NCI-H748 (cell line): ENCODE measurements around the gene ADTRP.
"Not testable (repeated sequence)": the region's sequence is repeated elsewhere in the genome, so short reads cannot be mapped to it uniquely, and the experiment has no call there.

Experiments used
- DNase-seq: peaks from one replicate; lab custom pipeline; 2025; ENCODE audit not compliant: unreplicated experiment; lab: John Stamatoyannopoulos, UW

The ADTRP gene

DNA sequence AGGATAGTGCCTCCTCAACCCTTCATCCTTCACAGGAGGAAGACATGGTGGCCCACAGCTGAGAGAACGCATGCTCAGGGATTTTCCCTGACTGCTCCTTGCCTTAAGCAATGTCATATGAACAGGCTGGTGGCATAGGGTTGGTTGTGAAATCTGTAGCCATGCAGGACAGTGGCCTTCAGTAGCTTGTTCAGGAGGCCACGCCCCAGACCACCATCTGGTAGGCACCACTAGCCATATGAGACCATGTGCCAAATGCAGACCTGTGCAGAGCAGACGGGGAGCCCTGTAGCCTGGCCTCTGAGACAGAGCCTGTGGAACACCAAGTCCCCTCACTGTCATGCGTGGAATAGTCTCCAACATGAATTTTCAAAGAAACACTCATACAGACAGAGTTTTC lies 76.5 kb downstream of the ADTRP start:
- no peak for DNase-seq

DNA sequence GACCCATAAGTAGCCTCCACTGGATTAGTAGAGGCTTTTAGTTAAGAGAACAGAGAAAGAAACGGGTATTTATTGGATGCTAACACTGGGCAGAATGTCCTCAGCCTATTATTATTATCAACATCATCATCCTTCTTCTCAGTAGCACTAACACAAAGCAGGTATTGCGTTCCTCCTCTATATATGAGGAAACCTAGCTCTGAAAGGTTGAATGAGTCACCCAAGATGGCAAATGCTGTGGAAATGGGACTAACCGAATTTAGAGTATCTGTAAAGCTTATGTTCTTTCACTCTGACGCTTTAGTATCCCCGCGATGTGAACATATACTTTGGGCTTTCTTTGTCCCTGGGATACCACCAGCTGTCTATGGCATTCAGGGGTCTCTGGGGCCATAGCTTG lies 77.0 kb downstream of the ADTRP start:
- no peak for DNase-seq

DNA sequence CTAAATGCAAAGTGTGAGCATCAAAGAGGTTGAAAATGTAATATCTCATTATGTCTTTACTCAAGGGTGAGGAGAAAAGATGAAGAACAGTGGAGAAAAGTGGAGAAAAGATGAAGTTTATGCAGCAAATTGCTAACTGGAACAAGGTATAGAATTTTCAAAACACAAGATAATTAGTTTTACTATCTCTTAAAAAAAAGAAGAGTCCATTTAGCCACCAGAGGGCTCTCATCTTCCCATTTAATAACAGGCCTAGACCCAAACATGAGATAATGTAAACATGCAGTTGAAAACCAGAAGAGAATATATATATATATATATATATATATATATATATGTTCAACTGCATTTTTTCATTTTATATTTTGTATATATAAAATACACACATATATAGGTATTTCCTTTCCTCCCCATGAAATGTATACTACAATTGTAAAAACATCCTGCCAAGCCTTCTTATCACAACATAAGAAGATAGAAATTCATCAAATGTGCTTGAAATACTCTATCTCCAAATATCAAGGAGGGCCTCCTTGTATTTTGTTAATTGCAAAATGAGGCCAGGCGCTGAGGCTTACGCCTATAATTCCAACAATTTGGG lies 78.4 kb downstream of the ADTRP start:
- DNase-seq, result peak; percentile 68

DNA sequence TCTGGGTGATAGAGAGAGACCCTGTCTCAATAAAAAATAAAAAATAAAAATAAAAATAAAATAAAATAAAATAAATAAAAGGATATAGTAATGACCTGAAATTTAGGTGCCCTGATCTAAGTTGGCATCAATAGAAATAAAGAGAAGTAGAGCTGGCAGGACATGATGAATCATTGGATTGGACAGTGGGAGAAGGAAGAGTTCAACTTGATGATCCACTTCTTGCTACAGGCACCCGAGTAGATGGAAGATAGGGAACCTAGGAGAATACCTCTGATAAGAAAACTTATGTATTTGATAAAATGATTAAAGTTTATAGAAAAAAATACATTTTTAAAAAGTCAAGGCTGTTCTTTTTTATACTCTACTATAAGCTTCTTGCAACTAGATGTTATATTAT lies 79.0 kb downstream of the ADTRP start:
- no peak for DNase-seq

DNA sequence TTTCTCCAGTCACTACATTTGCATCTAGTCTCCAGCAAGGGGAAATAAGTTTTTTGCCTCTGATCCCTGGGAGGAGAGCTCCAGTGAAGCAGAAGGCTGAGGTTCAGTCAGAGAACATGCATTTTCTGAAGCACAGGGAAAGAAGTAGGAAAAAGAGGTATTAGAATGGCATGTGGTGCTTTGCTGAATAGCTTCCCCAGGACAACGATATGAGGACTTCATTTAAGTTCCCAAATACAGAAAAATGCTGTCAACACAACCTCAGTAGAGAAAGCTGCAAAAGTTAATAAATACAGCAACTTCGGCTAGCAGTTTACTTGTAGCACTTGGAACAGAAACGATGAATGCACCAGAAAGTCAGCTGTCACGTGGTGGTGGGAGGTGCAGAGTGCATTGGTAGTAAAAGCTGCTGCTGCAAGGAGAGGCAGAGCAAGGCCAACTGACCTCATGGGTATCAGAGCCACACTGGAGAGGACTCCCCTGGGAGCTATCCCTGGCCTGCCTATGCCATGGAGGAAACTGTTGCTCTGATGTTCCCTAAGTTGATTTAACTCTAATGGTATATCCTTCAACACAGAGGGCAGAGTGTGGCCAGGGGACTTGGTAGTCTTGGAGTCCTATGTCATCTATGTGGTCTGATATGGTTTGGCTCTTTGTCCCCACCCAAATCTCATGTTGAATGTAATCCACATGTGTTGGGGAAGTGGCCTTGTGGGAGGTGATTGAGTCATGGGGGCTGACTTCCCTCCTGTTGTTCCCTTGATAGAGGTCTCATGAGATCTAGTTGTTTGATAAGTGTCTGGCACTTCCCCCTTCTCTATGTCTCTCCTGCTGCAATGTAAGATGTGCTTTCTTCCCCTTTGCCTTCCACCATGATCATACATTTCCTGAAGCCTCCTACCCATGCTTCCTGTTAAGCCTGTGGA lies 85.9 kb downstream of the ADTRP start:
- no peak for DNase-seq

DNA sequence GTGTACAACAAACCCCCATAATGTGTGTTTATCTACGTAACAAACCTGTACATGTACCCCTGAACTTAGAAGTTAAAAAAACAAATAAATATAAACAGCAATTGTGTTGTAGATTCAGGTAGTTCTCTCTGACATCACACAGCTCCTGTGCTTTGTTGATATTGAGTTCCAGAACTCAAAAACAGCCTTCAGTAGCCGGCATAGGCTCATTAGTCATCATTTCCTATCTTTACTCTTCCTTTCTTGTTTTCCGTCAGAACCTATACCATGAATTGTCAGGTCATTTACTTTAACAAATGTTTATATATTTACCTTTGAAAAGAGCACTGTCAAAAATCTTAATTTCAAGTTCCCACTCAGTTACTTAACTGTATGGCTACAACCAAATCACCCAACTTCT lies 88.8 kb downstream of the ADTRP start:
- no peak for DNase-seq

DNA sequence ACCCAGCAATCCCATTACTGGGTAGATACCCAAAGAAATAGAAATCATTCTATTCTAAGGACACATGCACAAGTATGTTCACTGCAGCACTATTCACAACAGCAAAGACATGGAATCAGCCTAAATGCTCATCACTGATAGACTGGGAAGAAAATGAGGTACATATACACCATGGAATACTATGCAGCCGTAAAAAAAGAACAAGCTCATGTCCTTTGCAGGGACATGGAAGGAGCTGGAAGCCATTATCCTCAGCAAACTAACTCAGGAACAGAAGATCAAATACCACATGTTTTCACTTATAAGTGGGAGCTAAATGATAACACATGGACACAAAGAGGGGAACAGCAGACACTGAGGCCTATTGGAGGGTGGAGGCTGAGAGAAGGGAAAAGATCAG lies 89.2 kb downstream of the ADTRP start:
- not testable (repeated sequence) for DNase-seq

DNA sequence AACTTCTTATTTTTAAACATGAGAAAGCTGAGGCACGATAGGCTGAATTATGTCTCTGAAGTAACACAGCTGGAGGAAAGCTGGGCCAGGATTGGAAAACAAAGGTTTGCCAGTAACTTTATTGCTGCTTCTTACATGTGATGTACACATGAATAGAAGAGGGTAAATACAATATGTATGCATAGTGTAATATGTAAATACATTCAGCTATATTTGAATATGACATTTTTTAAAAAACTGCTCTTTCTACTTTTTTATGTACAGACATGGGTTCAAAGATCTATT lies 90.2 kb downstream of the ADTRP start:
- no peak for DNase-seq

DNA sequence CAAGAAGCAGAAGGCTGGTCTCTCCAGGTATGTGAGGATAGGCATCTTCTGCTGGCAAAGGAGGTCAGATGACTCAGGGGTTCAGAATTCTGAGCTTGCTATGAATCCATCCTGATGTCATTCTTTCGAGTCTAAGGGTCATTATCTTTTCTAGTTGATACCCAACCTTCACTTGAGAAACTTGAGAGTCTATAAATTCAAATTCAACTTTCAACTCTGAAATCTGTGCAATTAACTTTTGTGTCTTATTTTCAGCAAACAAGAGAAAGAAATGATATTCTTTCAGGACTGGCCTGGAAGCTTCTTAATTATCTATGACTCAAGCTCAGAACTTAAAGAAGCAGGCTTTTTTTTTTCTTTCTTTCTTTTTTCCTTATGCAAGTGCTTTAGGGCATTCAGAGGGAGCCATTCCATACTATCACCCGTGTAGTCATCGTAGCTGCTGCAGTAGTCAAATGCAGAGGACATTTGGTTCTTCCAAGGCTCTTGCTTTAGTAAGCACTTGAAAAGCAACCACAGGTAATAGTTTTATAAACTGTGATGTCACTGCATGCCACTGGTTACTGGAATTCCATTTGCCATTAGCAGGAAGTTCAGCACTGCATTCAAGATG lies 93.0 kb downstream of the ADTRP start:
- no peak for DNase-seq

DNA sequence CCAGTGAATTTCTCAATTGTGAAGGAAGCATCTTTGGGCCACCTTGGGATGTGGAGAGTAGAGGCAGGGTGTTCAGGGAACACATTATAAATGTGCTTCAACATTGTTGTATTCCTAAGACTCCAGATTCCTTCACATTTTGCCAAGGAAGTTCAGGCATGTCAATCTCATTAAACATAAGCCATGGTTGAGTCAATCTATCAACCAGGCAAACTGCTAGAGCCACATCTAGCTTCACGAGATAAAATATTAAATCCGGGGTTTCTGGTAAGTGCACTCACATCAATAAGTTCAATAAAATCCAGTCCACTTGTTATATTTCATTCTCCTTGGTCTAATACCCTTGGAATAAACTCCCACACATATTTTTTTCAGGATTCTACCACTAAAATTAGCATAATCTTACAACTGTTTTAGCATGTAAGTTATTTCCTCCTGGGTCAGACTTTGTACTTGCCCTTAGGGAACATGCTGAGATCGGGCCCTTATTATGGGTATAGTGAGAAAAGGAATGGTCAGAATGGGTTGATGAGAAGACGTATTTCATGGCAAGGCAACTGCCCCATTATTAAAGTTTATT lies 93.6 kb downstream of the ADTRP start:
- no peak for DNase-seq

DNA sequence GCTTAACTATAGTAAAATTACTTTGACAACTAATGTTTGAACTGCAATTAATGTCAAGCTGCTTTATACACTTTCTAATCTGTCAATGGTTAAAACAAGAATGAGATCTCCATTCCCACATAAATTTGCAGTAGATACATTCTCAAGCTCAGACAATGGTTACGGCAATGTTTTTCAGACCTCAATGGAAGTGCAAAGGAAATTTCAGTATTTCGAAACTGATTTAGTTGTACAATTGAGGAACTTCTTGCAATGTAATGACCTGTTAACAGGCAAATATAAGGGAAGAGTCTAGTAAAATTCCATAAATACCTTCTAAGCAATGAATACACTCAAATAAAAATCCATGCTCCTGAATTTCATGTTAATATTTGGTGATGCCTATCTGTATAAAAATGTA lies 94.7 kb downstream of the ADTRP start:
- DNase-seq, result no peak

DNA sequence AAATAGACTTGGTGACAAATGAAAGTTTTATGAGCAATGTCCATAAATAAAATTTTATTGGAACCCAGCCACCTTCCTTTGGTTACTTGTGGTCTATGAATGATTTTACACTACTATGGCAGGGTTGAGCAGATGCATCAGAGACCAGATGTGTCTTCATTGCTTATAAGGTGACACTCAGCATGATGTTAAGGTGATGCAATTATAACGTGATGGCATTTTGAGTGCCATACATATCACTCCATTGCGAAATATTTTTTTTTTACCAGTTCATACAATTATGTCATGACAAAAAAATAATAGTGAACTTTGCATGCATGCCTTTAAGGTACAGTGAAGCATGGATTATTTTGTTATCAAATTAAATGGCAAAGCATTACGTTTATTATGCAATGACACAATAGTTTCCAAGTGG lies 96.0 kb downstream of the ADTRP start:
- no peak for DNase-seq

DNA sequence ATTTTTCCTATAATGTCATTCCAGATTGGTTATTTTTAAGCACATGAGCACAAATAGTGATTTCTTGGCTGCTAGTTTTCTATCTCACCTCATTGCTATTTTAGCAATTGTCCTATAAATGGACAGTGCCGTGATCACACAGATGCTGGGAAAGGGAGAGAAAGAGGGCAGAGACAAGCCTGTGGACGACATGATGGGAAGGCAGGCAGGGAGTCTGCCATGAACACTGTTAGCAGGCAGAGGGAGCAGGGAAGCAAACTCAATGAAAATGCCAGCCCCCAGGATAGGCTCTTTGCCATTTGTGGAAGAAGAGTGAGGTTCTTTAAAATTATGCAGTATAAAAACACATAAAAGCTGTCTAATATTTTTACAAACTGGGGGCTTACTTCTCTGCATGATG lies 96.8 kb downstream of the ADTRP start:
- no peak for DNase-seq

DNA sequence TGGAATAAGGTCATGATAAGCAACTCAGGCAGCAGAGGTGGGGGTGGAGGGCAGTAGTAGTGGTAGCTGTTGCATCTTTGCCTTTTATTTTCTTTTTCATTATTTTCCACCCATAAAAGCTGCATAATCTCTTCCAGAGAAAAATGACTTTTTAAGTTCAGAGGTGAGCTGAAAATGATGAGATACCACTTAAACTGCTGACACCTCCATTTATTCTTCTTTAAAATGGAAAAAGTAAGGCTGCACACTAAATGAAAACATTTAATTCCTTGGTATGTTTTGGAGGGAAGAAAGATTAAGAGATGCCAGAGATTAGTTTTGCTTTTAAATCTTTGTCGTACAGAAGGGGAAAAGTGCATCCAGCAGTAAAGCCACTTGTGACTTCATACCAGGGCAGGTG lies 97.2 kb downstream of the ADTRP start:
- DNase-seq, result no peak

DNA sequence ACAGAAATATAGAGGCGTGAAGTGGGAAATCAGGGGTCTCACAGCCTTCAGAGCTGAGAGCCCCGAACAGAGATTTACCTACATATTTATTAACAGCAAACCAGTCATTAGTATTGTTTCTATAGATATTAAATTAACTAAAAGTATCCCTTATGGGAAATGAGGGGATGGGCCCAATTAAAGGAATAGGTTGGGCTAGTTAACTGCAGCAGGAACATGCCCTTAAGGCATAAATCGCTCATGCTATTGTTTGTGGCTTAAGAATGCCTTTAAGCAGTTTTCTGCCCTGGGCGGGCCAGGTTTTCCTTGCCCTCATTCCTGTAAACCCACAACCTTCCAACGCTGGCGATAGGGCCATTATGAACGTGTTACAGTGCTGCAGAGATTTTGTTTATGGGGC lies 98.1 kb downstream of the ADTRP start:
- DNase-seq, result not testable (repeated sequence)

DNA sequence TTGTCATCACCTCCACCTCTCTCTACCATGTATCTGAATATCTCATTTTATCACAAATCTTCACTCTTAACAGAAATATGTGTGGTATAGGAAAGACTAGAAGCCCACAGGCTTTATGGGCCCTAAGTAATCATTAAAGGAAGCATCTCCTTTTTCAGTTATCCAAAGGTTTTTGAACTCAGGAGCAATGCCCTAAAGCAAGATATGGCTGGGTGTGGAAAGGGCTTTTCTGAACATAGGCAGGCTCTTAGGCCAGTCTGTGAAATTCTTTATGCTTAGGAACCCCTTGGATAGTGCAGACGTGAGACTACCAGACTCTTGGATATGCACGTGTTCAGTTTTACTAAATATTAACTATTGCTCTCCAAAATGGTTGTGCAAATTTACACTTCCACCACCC lies 99.5 kb downstream of the ADTRP start:
- DNase-seq, result no peak

DNA sequence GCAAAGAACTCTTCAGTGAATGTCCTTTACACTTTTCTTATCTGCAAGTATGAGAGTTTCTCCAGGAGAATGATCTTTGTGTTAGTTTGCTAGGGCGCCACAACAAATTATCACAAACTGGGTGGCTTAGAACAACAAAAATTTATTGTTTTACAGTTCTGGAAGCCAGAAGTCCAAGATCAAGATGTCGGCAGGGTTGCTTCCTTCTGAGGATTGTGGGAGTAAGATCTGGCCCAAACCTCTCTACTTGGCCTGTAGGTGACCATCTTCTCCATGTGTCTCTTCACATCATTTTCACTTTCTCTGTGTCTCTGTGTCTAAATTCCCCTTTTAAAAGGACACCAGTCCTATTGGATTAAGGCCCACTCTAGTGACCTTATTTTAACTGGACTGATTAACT lies 103.0 kb downstream of the ADTRP start:
- no peak for DNase-seq

DNA sequence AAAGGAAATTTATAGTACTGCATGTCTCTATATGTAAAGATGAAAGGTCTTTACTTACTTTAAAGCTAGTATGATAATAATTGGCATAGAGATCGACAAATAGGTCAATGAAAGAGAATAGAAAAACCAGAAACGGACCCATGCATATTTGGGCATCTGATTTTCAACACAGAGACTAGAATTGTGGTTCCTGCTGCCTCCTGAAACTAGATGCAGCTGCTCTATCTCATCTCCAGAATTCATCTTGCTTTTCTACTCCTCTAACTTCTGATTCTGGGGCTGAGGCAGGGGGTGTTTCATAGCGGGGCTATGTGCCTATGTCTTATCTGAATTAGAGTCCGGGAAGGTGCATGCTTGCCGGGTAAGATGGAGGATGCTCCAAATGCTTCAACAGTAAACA lies 105.9 kb downstream of the ADTRP start:
- no peak for DNase-seq

DNA sequence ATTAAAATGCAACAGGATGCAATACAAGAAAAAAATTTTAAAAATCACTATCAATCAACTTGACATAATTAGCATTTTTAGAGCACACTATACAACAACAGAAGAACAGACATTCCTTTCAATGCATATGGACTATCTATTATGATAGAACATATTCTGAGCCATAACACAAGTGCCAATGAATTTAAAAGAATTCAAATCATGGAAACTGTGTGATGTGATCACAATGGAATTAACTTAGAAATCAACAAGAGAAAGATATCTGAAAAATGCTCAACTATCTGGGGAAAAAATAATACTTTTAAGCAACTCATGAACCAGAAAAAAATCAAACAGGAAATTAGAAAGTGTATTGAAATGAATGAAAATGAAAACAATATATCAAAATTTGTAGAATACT lies 106.3 kb downstream of the ADTRP start:
- no peak for DNase-seq

DNA sequence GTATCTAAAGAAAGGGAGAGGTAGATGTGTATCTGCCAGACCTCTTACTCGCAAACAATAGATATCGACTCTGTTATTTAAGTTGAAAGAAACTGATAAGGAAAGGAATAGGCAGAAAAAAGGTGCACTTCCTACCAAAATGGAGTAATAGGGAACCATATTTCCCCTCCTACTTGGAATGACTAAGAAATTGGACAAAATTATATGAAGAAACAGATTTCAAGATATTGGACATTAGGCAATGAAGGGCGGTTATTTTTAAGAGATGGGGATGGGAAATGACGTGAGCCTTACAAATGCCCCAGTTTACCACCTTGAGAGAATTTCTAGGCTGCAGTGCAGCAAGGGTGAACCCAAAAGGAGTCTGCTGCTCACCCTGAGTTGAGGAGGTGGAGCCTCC lies 108.9 kb downstream of the ADTRP start:
- DNase-seq, result no peak

DNA sequence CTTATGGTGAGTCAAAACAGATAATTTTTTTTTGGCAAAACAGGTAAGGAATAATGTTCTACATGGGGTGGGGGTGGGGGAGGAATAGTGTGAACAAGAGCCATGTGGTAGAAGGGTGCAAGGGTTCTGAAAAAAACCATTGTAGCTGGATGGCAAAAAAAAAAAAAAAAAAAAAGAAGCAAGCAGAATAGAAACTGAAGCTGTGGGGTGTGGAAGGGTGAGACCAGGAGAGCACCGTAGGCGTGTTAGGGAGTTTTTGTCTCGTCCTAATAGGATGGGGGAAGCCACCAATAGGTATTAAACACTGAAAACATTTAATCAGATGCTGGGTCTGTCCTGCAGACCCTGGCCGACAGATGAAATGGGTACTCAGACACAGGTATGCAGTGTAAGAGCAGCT lies 110.1 kb downstream of the ADTRP start:
- DNase-seq, result no peak

DNA sequence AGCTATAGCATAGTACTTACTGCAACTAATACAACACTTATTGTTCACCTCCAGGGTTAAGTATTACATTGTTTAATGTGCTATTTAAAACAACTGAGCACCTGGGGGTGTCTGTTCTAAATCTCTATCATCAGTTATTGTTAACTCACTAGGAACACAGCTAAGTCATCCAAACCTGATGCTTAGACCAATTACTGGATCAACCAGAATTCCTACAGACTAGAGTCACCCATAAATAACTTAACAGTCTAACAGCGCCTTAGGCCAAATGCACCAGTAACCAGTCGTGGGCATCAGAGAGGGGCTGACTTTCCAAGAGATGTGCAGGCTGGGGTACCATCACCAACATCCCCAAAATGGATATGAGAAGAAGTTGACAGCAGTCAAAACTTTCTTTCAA lies 110.7 kb downstream of the ADTRP start:
- no peak for DNase-seq
